H1 (cell line): ENCODE results near the gene DTNB. TPM values are rescaled to one million over a fixed set of nuclear protein-coding genes. Genes with fewer than 3 reads are reported as not detected.

Source experiments
- CBX5 ChIP-seq: fragments of 300-800, 300-1000 bp; sonication (generic); IDR thresholded peaks from 2 replicates; pipeline ENCODE4 v1.7.1; 2016; ENCODE audit warnings: antibody characterized with exemption, low read length, low read depth
- polyA plus RNA-seq, 7 experiments: library from polyadenylated mRNA; depleted of rRNA in 3 of 7; stranded (reverse) in 5 of 7; unstranded in 2 of 7; fragments of >200 nt in 5 of 7; fragments of 200-250 nt in 2 of 7; gene quantifications; 1 replicate in 5 of 7; 2 replicates in 1 of 7; 4 replicates in 1 of 7; pipeline versions ENCODE4 v1.2.1 to v1.2.3, GENCODE V29; 2011 to 2013; ENCODE audit warnings: missing spikeins in 2 of 7, mixed read lengths in 2 of 7
- total RNA-seq: library from RNA; stranded (reverse); fragmentation: NEBNext Ultra II Directional; extraction: Animal tissue kit (Norgen Biotek cat#: 25700); gene quantifications from 2 replicates; pipeline ENCODE4 v1.2.1, GENCODE V29; 2021

Gene DTNB
- total and polyA plus RNA-seq, 2 of the 8 experiments (the other 6 are each of a cell fraction or from before 2014, with no cell fraction given): 39.6 to 49.5 TPM

GRCh38 chr2:25437881-25438662 is 235.3 kb downstream of the DTNB start (continued):
- TF ChIP-seq CBX5: no peak
